Osteocyte (in vitro differentiated cells): ENCODE measurements around the gene CCSER1. TPM values are rescaled to one million over a fixed set of nuclear protein-coding genes. Genes with fewer than 3 reads are reported as not detected.

Experiments used
- DNase-seq: peaks from one replicate; pipeline ENCODE4 v3.0.0; 2021; ENCODE audit warnings: mixed read lengths; ENCODE audit not compliant: unreplicated experiment; ENCODE audit errors: extremely low spot score
- H3K27ac Mint-ChIP-seq: one replicate; pipeline ENCODE4 v1.8.0; 2021; ENCODE audit warnings: mild to moderate bottlenecking, mixed read lengths; ENCODE audit not compliant: unreplicated experiment
- H3K27me3 Mint-ChIP-seq: one replicate; pipeline ENCODE4 v1.8.0; 2021; ENCODE audit warnings: mixed read lengths; ENCODE audit not compliant: unreplicated experiment
- H3K36me3 Mint-ChIP-seq: one replicate; pipeline ENCODE4 v1.8.0; 2021; ENCODE audit warnings: mixed read lengths; ENCODE audit not compliant: unreplicated experiment
- H3K4me1 Mint-ChIP-seq: one replicate; pipeline ENCODE4 v1.8.0; 2021; ENCODE audit warnings: mixed read lengths; ENCODE audit not compliant: unreplicated experiment
- H3K4me3 Mint-ChIP-seq: one replicate; pipeline ENCODE4 v1.8.0; 2021; ENCODE audit warnings: mild to moderate bottlenecking, moderate library complexity, mixed read lengths; ENCODE audit not compliant: unreplicated experiment
- H3K9me3 Mint-ChIP-seq: one replicate; pipeline ENCODE4 v1.8.0; 2021; ENCODE audit warnings: mixed read lengths; ENCODE audit not compliant: unreplicated experiment
- total RNA-seq: library from RNA; stranded (reverse); gene quantifications from 2 replicates; pipeline ENCODE4 v1.2.1, GENCODE V29; 2021
- TF ChIP-seq, protein P1 (sequence below): fragments of 200-600 bp; sonication (generic); IDR thresholded peaks from 2 replicates; pipeline ENCODE4 v1.5.0; 2021; ENCODE audit warnings: antibody characterized with exemption, mild to moderate bottlenecking, moderate library complexity

The CCSER1 gene
- total RNA-seq, 1 donor from 2014 or later, result not detected

DNA sequence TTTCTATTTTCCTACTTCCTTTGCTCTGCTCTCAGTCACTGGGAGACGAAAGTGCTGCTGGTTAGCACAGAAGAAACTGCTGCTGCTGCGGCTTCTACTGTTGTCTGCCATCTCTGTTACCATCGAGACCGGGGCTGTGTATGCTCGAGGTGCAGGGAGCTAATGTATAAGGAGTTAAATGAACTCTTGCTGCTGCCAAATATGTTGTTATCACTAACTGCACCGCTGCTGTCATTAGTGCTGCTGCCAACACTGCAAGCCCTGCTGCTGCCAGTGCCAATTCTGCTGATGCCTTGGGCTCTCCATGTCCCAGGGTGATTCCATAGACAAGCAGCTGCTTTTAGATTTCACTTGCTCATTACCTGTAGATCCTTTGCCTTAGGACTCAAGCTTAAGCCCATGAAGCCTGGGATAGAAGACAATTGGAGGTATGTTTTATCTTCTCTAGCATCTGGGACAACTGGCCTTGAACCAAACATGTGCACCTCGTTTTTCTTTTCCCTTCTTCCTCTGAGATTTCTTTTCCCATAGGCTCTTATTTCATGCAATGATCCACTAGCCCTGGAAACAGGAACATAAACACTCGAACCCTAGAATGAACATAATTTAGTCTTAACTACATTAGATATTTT, 107.8 kb downstream of the CCSER1 start:
- DNase-seq, result no peak
- TF ChIP-seq, protein P1, sequence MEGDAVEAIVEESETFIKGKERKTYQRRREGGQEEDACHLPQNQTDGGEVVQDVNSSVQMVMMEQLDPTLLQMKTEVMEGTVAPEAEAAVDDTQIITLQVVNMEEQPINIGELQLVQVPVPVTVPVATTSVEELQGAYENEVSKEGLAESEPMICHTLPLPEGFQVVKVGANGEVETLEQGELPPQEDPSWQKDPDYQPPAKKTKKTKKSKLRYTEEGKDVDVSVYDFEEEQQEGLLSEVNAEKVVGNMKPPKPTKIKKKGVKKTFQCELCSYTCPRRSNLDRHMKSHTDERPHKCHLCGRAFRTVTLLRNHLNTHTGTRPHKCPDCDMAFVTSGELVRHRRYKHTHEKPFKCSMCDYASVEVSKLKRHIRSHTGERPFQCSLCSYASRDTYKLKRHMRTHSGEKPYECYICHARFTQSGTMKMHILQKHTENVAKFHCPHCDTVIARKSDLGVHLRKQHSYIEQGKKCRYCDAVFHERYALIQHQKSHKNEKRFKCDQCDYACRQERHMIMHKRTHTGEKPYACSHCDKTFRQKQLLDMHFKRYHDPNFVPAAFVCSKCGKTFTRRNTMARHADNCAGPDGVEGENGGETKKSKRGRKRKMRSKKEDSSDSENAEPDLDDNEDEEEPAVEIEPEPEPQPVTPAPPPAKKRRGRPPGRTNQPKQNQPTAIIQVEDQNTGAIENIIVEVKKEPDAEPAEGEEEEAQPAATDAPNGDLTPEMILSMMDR, result no peak
- no peaks in the 10 kb centered on the region for H3K36me3 Mint-ChIP-seq
- H3K4me1 Mint-ChIP-seq, result no peaks in the 10 kb centered on the region
- H3K27ac Mint-ChIP-seq, result no peak overlapping the region
- no peak overlapping the region for H3K4me3 Mint-ChIP-seq
- H3K9me3 Mint-ChIP-seq, result no peaks in the 10 kb centered on the region
- no peaks in the 10 kb centered on the region for H3K27me3 Mint-ChIP-seq

DNA sequence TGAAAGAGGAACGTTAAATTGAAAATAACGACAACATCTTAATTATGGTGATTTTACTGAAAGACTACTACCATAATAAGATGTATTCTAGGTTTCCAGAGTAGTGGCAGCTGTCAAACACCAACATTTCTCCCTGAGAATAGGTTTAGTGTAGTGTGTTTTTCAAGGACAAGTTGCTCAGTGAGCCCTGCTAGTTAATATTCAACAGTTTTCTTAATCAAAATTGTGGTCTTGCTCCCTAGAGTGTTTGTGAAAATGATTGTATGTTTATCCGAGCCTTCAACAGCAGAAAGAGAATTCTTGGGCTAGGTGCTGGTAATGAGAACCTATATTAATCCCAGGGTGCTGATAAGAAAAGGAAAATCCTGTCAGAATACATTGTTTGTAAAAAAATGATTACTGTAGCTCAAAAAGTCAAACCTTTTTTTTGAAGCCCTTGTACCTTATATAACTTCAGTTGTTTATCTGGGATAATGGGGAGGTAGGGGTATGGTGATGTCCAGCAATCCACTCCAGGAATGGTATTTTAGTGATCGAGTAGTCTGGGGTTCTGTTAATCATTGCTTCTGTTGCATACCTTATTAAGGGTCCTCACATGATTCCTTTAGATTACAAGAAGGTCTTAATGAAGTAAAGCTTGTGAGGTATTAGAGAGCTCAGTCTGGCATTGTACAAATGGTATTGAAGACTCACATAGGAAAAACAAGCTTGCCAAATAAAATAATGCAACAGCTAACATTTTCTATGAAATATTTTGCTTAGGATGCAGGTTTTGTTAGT, 110.7 kb downstream of the CCSER1 start:
- Mint-ChIP-seq H3K27me3 (no peaks in the 10 kb centered on the region), H3K27ac (no peak overlapping the region), H3K9me3 (no peaks in the 10 kb centered on the region), H3K4me1 (no peaks in the 10 kb centered on the region), H3K36me3 (no peaks in the 10 kb centered on the region), H3K4me3 (no peak overlapping the region)
- no peak for DNase-seq
- TF ChIP-seq, protein P1, result no peak

DNA sequence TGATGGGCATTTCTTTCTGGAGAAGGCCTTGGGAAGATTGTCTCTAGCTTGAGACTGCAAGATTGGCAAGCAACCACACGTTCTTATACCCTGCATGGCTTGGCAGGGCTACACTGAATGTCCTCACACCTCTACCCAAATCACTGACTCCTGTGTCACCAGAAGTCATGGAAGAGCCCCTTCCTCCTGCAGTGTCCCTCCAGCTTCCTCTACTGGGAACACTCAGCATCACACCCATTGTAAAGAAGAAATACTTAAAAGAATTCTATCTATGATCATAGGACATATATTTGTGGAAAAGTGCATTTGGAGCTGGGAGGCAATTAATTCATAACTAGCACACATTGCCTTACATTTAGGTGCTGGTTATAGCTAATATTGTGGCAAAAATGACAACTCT, 113.1 kb downstream of the CCSER1 start:
- Mint-ChIP-seq H3K4me1 (no peaks in the 10 kb centered on the region), H3K36me3 (no peaks in the 10 kb centered on the region), H3K27me3 (no peaks in the 10 kb centered on the region), H3K27ac (no peak overlapping the region), H3K4me3 (no peak overlapping the region), H3K9me3 (no peaks in the 10 kb centered on the region)
- DNase-seq, result no peak
- TF ChIP-seq, protein P1, result no peak

DNA sequence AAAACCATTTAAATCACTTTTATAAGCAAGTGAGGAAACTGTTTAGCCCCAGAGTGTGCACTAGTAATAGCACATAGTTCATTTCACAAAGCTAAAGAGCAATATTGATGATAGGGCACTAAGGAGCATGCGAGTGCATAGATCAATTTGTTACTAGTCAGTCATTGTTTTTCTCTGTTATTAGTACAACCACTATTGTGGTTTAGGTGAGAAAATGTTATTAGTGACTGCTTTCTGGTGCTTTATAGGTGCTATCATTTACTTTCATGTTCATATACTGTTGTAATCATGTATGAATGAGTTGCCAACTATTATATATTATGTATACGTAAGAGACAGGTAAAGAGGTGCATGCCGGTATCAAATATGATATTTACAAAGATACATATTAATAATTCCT, 113.8 kb downstream of the CCSER1 start:
- H3K36me3 Mint-ChIP-seq, result no peaks in the 10 kb centered on the region
- TF ChIP-seq, protein P1, result no peak
- no peak overlapping the region for H3K4me3 Mint-ChIP-seq
- H3K27me3 Mint-ChIP-seq, result no peaks in the 10 kb centered on the region
- DNase-seq, result no peak
- H3K27ac Mint-ChIP-seq, result no peak overlapping the region
- H3K4me1 Mint-ChIP-seq, result no peaks in the 10 kb centered on the region
- H3K9me3 Mint-ChIP-seq, result no peaks in the 10 kb centered on the region

DNA sequence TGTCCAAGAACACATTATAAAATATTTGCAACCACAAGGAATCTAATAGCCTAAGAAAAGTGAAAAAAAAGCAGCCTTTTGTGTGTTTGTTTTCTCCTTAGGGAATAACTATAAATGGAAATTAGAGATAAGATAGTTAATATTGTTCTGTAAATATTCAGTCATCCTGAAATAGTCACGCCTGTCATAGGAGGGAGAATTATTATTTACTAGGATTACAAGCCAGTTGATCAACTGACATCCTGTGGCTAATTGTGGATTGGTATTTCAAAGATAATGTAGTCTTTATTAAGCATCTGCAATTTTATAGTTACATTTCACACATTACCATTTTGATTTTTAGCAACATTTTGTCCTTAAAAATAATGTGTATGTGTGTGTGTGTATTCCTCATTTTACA, 118.6 kb downstream of the CCSER1 start:
- Mint-ChIP-seq H3K9me3 (no peaks in the 10 kb centered on the region), H3K36me3 (no peaks in the 10 kb centered on the region), H3K4me3 (no peak overlapping the region), H3K27ac (no peak overlapping the region), H3K4me1 (no peaks in the 10 kb centered on the region), H3K27me3 (peaks cover 3% of the 10 kb centered on the region)
- DNase-seq, result no peak
- TF ChIP-seq, protein P1, result no peak
